ENCODE measurements around the gene RMI2.

- TF ChIP-seq CTCF (IDR thresholded peaks at IDR 0.05) (no peak), POLR2AphosphoS5 (IDR thresholded peaks at IDR 0.05; ENCODE audit: low read depth, low read length) (no peak)
- TF ChIP-seq, protein P1, sequence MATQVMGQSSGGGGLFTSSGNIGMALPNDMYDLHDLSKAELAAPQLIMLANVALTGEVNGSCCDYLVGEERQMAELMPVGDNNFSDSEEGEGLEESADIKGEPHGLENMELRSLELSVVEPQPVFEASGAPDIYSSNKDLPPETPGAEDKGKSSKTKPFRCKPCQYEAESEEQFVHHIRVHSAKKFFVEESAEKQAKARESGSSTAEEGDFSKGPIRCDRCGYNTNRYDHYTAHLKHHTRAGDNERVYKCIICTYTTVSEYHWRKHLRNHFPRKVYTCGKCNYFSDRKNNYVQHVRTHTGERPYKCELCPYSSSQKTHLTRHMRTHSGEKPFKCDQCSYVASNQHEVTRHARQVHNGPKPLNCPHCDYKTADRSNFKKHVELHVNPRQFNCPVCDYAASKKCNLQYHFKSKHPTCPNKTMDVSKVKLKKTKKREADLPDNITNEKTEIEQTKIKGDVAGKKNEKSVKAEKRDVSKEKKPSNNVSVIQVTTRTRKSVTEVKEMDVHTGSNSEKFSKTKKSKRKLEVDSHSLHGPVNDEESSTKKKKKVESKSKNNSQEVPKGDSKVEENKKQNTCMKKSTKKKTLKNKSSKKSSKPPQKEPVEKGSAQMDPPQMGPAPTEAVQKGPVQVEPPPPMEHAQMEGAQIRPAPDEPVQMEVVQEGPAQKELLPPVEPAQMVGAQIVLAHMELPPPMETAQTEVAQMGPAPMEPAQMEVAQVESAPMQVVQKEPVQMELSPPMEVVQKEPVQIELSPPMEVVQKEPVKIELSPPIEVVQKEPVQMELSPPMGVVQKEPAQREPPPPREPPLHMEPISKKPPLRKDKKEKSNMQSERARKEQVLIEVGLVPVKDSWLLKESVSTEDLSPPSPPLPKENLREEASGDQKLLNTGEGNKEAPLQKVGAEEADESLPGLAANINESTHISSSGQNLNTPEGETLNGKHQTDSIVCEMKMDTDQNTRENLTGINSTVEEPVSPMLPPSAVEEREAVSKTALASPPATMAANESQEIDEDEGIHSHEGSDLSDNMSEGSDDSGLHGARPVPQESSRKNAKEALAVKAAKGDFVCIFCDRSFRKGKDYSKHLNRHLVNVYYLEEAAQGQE (IDR thresholded peaks at IDR 0.05; ENCODE audit: insufficient read depth in 1 of 2, low read depth in 2 of 2, low read length in 1 of 2), result no peak
Measured at GRCh38 chr16:11325404-11326083, 19.7 kb upstream of the RMI2 start.
